ENCODE measurements around the gene THYN1. TPM values are rescaled to one million over a fixed set of nuclear protein-coding genes. Genes with fewer than 3 reads are reported as not detected.
A peak's percentile ranks its signal among the peaks of the same experiment; 100 is the strongest.

Gene THYN1
- total and polyA plus RNA-seq, 4 donors: 22.1 to 34.3 (median 26.0) TPM

- peak overlapping the region; percentile 76 to 83 (median 81) for H3K4me3 ChIP-seq (ENCODE audit: low read depth in 1 of 3, low read length in 3 of 3)
- H3K9me3 ChIP-seq (ENCODE audit: control insufficient read depth in 4 of 4, low read length in 3 of 4): no peaks in the 10 kb centered on the region
- WGBS: under 1% methylated on average over 93 of the region's 93 CpGs
- H3K9ac ChIP-seq (ENCODE audit: low read depth in 1 of 2, low read length in 2 of 2): peak overlapping the region; percentile 52 to 64
- peak; percentile 69 for TF ChIP-seq REST (IDR thresholded peaks at IDR 0.05)
- no peak for TF ChIP-seq GABPA (IDR thresholded peaks at IDR 0.05 in 1 of 2, conservative IDR thresholded peaks at IDR 0.05 in 1 of 2)
- TF ChIP-seq ZBTB33 (IDR thresholded peaks at IDR 0.05): no peak
- no peak for TF ChIP-seq EGR1 (IDR thresholded peaks at IDR 0.05; ENCODE audit: low read depth in 2 of 2)
- TF ChIP-seq MAX (IDR thresholded peaks at IDR 0.05): peak; percentile 12
- TF ChIP-seq SP1 (IDR thresholded peaks at IDR 0.05): peak; percentile 21
- TF ChIP-seq FOXA1 (IDR thresholded peaks at IDR 0.05): no peak
- no peak for TF ChIP-seq NR2F2 (IDR thresholded peaks at IDR 0.05)
- peak; percentile 23 to 29 for TF ChIP-seq RXRA (IDR thresholded peaks at IDR 0.05)
- TF ChIP-seq JUND (IDR thresholded peaks at IDR 0.05): no peak
- TF ChIP-seq YY1 (IDR thresholded peaks at IDR 0.05): no peak
- TF ChIP-seq CTCF (IDR thresholded peaks at IDR 0.05; ENCODE audit: low read depth, low read length, missing input control): no peak
- TF ChIP-seq ATF3 (IDR thresholded peaks at IDR 0.05): no peak
- peak in 1 of 2 donors; percentile 10 for TF ChIP-seq RAD21 (IDR thresholded peaks at IDR 0.05)
- TF ChIP-seq FOXA2 (IDR thresholded peaks at IDR 0.05): peak; percentile 9
- TF ChIP-seq TAF1 (conservative IDR thresholded peaks at IDR 0.05): peak; percentile 84
- TF ChIP-seq HNF4A (conservative IDR thresholded peaks at IDR 0.05): peak; percentile 13 to 36
- no peak for TF ChIP-seq HNF4G (IDR thresholded peaks at IDR 0.05)
- H3K27me3 ChIP-seq (ENCODE audit: control insufficient read depth in 4 of 4, insufficient read depth in 4 of 4, low read length in 3 of 4): no peaks in the 10 kb centered on the region
- peak; percentile 64 for DNase-seq (ENCODE audit: low spot score)
- H3K36me3 ChIP-seq (ENCODE audit: control insufficient read depth in 4 of 4, insufficient read depth in 3 of 4, low read depth in 1 of 4, low read length in 3 of 4): peaks cover 2 to 5% (median 4%) of the 10 kb centered on the region in 4 donors
- peaks cover 7 to 32% (median 23%) of the 10 kb centered on the region in 4 donors for H3K4me1 ChIP-seq (ENCODE audit: control insufficient read depth in 4 of 4, insufficient read depth in 4 of 4, low read length in 3 of 4)
- peak overlapping the region; percentile 93 to 99 for H3K27ac ChIP-seq (ENCODE audit: low read depth in 1 of 2, low read length in 2 of 2)
Measured at GRCh38 chr11:134224710-134225664, 28.2 kb downstream of the THYN1 start.

Data from liver (tissue), 9 donors.